MM.1S (cell line): Measurements from ENCODE around the gene JAG2.

Experiments
- EZH2 ChIP-seq: fragments of 300-600 bp; sonication (generic); optimal IDR thresholded peaks from 2 replicates; pipeline ENCODE3; 2017; ENCODE audit warnings: low read depth, mild to moderate bottlenecking, antibody characterized with exemption, low read length, mixed read lengths
- TF ChIP-seq, protein P1 (sequence below): fragments of 300-600 bp; sonication (generic); IDR thresholded peaks from 2 replicates; pipeline ENCODE4 v1.5.1; 2016; ENCODE audit warnings: antibody characterized with exemption, low read length, mixed read lengths

- TF ChIP-seq, protein P1, sequence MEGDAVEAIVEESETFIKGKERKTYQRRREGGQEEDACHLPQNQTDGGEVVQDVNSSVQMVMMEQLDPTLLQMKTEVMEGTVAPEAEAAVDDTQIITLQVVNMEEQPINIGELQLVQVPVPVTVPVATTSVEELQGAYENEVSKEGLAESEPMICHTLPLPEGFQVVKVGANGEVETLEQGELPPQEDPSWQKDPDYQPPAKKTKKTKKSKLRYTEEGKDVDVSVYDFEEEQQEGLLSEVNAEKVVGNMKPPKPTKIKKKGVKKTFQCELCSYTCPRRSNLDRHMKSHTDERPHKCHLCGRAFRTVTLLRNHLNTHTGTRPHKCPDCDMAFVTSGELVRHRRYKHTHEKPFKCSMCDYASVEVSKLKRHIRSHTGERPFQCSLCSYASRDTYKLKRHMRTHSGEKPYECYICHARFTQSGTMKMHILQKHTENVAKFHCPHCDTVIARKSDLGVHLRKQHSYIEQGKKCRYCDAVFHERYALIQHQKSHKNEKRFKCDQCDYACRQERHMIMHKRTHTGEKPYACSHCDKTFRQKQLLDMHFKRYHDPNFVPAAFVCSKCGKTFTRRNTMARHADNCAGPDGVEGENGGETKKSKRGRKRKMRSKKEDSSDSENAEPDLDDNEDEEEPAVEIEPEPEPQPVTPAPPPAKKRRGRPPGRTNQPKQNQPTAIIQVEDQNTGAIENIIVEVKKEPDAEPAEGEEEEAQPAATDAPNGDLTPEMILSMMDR, result no peak
- no peak for TF ChIP-seq EZH2
Measured at GRCh38 chr14:105146181-105146975, 22.2 kb downstream of the JAG2 start.
